Uterus (tissue), 2 donors: ENCODE measurements around the gene RALGPS1.

Source experiments
- CTCF ChIP-seq, 4 experiments: fragments of 200-600 bp in 2 of 4; fragments of 450-650 bp in 2 of 4; sonication (generic) in 2 of 4; IDR thresholded peaks; one replicate each; pipeline ENCODE4 v1.5.1; 2016 to 2019; ENCODE audit warnings: antibody characterized with exemption in 4 of 4, mild to moderate bottlenecking in 2 of 4, moderate library complexity in 1 of 4
- POLR2A ChIP-seq, 2 donors: fragments of 450-650 bp; IDR thresholded peaks; one replicate each; pipeline ENCODE4 v1.6.1; 2016; ENCODE audit warnings: antibody characterized with exemption in 2 of 2, mild to moderate bottlenecking in 1 of 2, moderate library complexity in 1 of 2

- no peak for TF ChIP-seq CTCF (IDR thresholded peaks at IDR 0.05)
- no peak for TF ChIP-seq POLR2A (IDR thresholded peaks at IDR 0.05)
These were observed 107.2 kb downstream of the RALGPS1 start for GRCh38 chr9:127021664-127022363.
